GM21717 (cell line): ENCODE results near the gene SAMHD1.
A peak's percentile ranks its signal among the peaks of the same experiment; 100 is the strongest.
"Not testable (repeated sequence)": the region's sequence is repeated elsewhere in the genome, so short reads cannot be mapped to it uniquely, and the experiment has no call there.

Experiments used
- ATAC-seq: cut with Tn5 transposase; IDR thresholded peaks from one replicate; pipeline ENCODE4 v1.9.1; 2021; ENCODE audit warnings: mild to moderate bottlenecking, moderate library complexity; ENCODE audit not compliant: unreplicated experiment

Gene SAMHD1

DNA sequence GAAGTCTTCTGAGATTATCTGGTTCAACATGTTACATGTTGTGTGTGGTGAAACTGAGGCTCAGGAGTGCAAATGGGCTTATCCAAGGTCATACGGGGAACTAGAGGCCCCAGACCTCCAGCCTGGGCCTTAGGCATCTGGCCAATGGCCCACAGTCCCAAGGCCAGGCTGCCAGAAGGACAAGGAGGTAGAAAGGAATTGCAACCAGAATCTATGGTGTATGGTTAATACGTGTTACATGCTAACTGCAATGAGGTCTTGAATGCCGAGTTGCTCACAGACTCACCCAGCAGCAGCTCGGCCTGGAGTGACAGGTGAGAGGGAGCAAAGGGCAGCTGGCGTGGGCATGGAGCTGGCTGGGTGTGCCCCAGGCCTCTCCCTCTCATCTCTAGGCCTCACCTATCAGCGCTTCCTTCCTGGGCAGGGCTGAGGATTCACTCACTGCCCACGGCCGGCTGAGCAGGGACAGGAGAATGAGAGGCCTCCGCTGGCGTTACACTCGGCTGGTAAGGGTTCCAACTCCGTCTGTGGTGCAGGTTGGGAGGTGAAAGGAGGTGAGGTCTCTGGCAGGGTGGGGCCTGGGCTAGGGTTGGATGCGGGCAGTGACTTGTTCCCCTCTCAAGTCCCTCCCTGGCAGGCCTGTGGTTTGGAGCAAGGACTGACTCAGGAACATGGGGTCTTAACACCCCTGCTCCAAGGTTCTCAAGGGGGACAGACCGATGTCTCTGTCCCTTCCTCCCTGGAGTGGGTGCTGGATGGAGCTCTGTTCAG is 75.6 kb downstream of the SAMHD1 start, which contains the start of gene TLDC2:
Gene TLDC2 (plus strand): TSS at position 437 of the 771 bp plus-strand sequence. CDS start 37 bp downstream, at position 474.
- ATAC-seq, result no peak

DNA sequence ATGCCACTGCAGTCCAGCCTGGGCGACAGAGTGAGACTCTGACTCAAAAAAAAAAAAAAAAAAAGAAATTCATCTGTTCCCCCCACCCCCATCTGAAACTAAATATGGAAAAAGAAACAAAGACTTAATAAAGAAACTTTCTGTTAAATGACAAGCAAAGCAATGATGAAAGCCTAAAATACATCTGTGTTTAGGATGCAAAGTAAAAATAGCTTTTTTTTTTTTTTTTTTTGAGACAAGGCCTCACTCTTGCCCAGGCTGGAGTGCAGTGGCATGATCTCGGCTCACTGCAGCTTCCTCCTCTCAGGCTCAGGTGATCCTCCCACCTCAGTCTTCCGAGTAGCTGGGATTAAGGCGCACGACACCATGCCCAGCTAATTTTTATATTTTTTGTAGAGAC is 76.4 kb downstream of the SAMHD1 start:
- ATAC-seq, result not testable (repeated sequence)

DNA sequence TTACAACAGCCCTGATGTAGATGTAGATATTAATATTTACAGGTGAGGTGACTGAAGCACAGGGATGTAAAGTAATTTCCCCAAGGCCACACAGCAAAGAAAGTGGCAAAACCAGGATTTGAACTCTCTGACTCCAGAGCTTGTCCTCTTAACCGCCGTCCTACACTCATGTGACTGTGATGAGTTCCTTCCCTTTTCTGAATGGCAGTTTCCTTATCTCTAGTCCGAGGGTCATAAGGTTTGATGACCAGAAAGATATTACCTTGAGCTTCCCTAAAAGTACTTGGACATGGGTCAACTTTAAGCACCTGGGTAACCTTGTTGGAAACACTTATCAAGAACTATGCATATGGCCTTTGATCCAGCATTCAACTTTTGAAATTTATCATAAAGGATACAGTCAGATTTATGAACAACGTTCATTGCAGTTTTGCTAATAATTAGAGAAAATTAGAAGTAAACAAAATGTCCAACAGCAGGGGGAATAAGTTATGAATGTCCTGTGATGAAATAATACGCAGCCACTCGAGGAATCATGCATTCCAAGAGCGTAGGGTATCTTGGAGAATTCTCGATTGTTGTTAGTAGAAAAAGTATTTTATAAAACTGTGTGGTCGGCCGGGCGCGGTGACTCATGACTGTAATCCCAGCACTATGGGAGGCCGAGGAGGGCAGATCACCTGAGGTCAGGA is 77.9 kb downstream of the SAMHD1 start:
- no peak for ATAC-seq

DNA sequence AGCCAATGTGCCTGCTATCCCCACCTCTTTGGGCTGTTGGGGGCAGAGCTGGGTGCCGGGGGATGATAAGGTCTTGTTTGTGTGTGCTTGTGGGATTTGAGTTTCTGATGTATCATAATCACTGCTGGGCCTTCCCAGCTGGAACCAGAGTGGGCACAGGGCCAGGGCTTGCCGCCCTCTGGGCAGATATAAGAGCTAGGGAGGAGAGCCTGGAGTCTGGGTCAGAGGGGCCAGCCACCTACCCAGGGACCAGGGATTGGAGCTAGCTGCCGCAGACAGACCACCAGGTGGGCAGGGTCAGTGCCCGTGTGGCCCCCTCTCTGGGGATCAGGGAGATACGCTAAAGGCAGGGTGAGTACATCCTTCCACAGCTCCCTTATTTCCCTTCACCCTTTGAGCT is 78.7 kb downstream of the SAMHD1 start:
- no peak for ATAC-seq

DNA sequence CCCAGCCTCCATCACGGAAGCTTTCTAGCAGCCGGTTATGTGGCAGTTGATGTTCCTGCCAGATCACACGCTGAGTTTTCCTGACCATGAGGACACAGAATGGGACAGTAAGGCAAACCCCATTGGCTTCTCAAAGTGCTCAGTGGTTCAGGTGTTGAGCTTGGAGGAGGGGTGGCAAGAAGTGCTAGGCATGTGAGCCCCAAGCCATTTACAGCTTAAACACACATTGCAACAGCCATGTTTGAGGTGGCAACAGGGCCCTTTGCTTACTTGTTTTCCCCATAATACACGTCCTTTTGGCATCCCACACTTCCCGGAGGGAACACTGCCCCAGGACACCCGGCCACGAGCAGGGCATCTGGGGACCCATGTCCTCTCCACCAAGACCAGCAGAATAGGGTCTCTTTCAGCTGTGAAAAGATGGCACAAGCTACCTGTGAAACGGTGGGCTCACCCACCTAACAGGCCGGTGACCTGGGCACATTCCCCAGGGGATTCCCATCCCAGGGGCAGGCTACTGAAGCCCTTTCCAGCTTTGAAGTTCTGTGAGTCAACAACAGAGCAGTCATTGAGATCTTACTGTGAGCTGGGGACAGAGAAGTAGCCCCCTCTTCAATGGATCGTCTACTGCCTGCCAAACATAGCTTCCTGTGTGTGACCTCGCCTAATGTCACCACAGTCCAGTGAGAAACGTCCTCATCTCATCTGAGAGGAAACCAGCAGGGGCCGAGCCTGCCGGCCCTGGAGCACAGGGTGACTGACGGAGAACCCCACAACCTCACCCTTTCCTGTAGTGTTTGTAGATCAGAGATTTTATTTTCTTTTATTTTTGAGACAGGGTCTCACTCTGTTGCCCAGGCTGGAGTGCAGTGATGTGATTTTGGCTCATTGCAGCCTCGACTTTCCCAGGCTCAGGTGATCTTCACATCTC is 79.6 kb downstream of the SAMHD1 start:
- no peak for ATAC-seq

DNA sequence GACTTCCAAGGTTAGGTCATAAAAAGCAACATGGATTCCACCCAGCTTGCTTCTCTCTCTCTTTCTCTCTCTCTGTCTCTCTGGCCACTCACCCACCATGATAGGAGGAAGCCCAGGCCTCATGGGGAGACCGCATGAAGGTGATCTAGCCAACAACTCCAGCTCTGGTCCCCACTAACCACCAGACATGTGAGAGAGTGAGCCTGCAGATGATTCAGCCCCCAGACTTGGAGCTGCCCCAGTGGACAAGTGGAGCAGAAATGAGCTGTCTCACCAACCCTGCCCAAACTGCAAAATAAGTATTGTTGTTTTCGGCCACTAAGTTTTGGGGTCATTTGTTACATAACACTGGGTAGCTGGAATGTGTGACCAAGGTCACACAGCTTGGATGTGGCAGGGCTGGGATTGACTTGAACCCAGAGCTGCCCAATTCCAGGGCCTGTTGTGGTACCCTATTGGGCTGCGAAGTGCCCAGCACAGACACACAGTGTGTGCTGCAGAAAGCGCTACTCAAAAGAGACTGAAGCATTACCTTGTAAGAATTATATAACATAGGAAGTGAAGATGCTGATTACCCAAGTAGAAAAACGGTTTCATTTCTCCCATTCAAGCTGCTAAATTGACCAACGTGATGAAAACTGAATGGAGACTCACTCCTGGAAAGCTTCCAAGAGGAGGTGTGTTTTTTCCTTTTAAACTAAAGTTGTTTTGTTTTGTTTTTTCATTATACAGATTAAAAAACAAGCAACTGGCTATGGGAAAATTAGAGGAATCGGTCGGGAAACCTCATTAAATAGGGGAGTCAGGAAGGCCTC is 84.6 kb downstream of the SAMHD1 start:
- no peak for ATAC-seq

DNA sequence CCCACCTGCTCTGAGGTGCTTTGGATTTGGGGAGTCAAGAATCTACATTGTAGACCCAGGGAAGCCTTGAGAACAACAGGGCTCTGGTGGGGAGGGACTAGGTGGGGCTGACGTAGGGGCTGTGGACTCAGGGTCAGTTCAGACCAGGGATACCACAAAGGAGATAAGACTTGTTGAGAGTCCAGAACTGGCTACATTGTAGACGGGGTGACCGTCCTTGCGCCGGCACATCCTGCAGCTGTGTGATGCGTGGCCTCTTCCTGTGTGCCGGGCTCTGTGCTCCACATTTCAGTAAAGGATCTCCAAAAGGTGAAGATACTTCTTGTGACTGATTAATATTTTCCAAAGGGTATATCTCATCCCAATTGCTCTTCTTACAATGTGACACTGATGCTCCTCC is 85.3 kb downstream of the SAMHD1 start:
- no peak for ATAC-seq

DNA sequence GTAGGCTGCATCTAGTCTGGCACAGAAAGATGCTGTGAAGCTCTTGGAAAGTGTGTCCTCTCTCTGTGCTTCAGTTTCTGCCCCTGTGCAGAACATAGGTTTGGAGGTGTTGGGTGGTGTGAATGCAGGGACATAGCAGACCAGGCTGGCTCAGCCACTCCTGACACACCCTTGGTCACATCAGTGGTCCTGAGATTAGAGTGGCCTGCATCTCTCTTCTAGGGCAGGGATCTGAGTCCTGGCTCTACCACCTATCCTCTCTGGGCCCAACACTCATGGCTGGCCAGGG is 85.7 kb downstream of the SAMHD1 start:
- no peak for ATAC-seq

DNA sequence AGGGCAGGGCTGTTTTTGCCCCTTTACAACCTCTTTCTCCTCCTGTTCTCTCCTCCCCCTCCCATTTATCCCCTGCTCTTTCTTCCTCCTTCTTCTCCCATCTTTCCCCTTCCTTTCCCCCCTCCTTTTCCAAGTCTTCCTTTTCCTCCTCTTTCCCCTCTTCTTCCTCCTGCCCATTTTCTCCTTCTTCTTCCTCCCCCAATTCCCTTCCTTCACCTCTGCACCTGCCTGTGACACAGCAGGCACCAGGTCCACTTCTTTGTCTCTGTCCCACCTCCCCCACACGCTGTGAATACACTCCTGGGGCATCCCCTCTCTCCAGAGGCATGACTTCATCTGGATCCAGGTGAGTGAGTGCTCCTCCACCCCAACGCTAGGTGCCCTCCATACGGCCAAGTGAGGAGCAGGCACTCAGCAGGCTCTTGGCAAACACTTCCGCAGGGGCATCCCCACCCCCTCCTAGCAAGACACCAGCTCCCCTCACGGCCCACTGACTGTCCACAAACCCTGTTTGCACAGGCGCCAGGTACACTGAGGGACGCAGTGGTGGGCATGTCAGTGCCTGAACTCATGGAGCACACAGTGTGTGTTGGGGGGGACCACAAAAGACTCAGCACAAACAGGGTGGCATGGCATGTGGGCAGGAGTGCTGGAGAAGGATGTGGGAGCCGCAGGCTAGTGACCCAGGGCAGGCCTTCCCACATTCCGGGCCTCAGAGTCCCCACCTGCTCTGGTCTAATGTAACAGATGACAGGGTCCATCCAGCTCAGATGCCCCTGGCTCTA is 86.2 kb downstream of the SAMHD1 start:
- no peak for ATAC-seq

DNA sequence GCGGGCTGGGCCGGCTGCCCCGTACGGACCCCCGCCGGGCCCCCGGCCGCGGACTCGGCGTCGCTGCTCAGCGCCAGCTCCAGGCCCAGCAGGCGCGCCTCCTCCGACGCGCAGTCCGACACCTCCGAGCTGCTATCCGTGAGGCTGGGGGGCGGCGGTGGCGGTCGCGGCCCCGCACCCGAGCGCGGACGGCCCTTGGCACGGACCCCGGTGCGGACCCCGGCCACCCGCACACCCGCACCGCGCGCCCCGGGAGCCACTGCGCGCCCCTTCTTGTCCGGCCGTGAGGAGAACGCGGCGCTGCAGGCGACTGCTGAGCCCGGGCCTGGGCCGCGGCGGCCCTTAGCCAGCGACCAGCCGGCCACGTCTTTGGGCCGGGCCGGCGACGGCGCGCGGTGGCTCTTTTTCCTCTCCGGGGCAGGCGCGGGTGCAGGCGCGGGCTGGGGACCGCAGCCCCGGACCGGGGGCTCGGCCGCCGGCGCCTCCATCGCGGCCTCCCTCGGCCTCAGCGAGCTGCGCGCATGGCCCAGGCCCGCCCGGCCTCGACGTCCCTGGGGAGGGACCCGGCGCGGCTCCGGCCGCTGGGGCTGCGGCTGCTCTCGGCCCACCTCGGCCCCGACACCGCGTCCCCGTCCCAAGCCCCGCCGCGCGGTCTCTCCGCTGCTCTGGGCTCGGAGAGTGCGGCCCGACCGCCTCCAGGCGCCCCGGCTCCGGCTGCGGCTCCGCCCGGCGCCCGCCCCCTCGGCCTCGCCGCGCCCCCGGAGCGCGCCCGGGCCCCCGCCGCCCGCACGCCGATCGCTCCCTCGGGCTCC is 88.4 kb downstream of the SAMHD1 start:
- peak; percentile 32 for ATAC-seq

DNA sequence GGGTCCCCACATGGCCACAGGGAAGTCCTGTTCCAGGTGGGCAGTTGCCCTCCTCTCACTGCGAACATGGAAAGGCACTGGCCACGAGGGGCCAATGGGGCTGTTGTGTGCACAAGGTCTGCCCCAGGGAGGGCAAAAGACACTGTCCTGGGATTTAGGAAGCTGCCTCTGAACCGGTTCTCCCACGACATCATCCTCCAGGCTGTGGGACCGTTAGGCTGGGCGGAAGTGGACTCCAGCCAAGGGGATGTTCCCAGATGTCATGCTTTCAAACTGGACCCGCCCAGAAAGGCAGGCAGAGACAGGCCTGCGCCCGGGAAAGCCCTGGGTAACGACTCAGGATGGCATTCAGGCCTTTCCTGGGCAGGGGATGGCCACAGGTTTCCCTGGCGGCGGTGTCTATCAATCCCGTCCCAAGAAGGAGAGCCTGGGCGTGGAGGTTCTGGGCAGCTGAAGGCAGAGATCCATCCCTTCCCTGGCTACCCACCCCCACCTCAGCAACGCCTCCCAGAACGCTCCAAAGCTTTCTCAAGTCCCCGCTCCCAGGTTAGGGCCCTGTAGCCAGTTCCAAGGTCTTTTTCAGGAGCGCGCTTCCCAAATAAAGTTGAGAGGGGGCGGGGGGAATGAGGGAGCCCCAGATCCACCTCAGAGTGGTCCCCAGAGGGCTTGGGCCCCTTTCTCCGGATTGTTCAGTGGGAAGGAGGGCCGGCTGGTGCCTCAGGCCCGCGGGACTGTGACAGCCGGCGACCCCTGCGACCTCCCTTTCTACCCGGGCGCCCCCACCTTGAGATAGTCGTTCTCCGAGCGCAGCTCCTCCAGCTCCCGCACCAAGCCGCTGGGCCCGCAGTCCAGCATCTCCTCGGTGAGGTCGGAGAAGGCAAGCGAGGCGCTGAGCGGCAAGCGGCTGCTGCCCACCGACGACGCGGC is 89.4 kb downstream of the SAMHD1 start:
- no peak for ATAC-seq

DNA sequence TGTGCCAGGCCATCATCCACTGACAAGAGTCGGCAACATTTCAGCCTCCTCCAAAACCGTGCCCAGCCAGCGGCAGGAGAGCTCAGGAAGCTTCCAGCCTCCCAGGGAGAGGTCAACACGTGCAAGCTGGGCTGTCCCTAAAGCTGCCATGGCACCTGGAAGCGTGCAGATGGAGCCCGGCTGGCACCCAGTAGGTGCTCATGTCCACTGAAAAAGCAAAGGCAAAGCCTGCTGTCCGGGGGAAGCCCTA is 90.0 kb downstream of the SAMHD1 start:
- ATAC-seq, result no peak

DNA sequence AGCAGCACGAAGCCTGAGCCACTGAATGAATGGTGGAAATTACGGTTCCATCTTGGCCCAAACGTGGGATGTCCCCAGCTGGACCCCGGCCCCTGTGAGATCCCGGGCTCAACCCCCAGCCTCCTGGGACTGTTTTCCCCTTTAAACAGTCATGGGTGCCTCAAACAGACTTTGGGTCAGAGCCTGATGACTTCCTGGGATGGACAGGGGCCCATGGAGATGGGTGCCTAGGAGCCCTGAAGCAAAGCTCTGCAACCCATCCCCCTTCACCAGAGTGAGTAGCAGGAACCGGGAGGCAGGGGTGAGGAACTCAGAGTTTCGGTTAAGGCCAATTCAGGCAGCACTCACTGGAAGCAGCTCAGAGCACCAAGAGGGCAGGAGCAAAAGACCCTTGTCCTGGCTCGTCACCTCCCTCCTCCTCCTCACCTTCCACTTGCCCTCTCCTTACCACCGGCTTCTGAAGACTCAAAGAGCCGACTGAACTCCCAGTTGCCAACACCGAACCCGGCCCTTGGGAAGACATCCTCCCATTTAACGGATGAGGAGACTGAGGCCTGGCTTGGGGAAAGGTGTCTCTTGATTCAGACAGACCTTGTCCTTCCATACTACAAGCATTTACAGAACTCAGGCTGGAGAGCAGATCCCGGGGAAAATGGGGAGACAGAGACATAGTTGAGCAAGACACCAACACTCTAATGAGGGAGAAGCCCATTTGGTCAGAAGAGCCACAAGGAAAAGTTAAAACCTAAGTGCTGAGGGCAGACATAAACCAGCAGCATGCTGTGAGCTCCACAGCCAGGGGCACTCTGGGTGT is 90.5 kb downstream of the SAMHD1 start:
- no peak for ATAC-seq

DNA sequence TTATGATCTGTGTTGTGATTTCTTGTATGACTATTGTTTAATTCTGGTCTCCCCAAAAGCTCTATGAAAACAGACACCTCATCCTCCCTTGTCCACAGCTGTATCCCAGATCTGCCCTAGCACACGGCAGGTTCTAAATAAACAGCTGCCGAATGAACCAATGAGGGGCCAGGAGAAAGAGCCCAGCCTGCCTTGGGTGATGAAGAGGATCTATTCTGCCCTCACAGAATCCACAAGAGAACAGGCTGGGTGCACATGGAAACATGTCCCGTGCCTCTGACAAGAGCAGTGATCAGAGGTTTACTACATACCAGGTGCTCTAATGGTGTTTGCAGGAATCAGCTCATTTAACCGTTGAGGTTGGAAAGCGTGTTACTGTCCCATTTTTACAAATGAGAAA is 91.2 kb downstream of the SAMHD1 start:
- no peak for ATAC-seq

DNA sequence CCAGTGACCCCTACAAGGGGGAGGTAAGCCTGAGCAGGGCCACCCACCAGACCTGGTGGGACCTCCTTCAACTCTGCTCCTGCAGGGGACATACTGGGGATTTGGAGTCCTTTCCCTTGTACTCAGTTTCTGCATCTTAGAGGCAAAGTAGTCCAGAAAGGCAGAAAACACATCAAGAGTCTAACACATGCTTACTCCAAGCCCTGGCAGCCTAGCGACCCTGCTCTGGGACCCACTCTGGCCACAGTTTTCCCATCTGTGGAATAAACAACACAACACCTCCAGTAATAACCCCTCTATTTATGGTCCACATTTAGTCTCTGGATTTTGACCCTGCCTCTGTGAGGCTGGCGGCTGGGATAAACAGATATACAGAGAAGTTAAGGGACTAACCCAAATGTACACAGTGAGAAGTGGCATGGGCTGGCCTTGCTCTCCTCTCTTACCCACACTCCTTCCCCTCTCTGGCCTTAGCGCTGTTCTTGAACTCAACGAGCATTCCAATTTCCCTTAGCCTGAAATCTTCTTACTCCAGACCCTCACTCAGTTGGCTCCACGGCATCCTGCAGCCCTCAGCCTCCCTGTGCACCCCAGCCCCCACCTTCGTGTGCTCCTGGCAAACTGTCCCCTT is 91.7 kb downstream of the SAMHD1 start:
- no peak for ATAC-seq

DNA sequence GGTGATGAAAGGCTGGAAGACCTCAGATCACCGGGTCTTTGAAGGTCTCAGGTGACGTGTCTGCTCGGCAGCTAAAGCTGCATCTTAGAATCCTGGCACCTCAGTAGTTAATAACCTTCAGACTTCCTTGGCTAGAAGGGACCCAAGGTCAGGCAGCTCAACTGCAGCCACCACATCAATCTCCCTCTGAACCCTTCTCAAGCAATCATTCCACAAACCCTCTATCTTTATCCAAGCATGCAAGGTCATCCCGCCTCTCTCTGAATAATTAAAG is 92.3 kb downstream of the SAMHD1 start:
- no peak for ATAC-seq
